C1 segment of cervical spinal cord (tissue), 14 donors: ENCODE results near the gene EIF3B.
"Not testable (repeated sequence)": the region's sequence is repeated elsewhere in the genome, so short reads cannot be mapped to it uniquely, and the experiment has no call there.

Source experiments
- DNase-seq, 14 donors: peaks; one replicate each; lab custom pipeline; 2025; lab: John Stamatoyannopoulos, UW

The EIF3B gene

GRCh38 chr7:2354186-2354938 is at the start of gene EIF3B:
Gene EIF3B, plus strand, starts transcription at chr7:2354827. Its CDS starts 95 bp downstream, at chr7:2354922.
- DNase-seq = peak; percentile 89 to 99 (median 94)

GRCh38 chr7:2305258-2305657 is 49.4 kb upstream of the EIF3B start:
- DNase-seq = not testable (repeated sequence)

GRCh38 chr7:2306688-2307087 is 47.9 kb upstream of the EIF3B start:
- no peak for DNase-seq

GRCh38 chr7:2307690-2308107 is 46.9 kb upstream of the EIF3B start:
- no peak for DNase-seq

GRCh38 chr7:2309889-2310331 is 44.7 kb upstream of the EIF3B start:
- DNase-seq = no peak

GRCh38 chr7:2312267-2312929 is 42.2 kb upstream of the EIF3B start:
- DNase-seq = no peak

GRCh38 chr7:2313450-2314208 is 41.0 kb upstream of the EIF3B start:
- peak in 2 of 14 donors; percentile 45 to 52 for DNase-seq

GRCh38 chr7:2314209-2314955 is 40.2 kb upstream of the EIF3B start, which contains the start of gene SNX8:
Gene SNX8, minus strand, starts transcription at chr7:2314441. Its CDS starts 20 bp downstream, at chr7:2314421.
- DNase-seq = peak; percentile 23 to 96 (median 87)

GRCh38 chr7:2314956-2315530 is 39.6 kb upstream of the EIF3B start:
- not testable (repeated sequence) for DNase-seq

GRCh38 chr7:2315787-2316186 is 38.8 kb upstream of the EIF3B start:
- no peak for DNase-seq

- DNase-seq = no peak
These were observed 38.0 kb upstream of the EIF3B start for GRCh38 chr7:2316578-2316977.

GRCh38 chr7:2317556-2318293 is 36.9 kb upstream of the EIF3B start:
- DNase-seq = no peak

GRCh38 chr7:2321020-2321419 is 33.6 kb upstream of the EIF3B start:
- no peak for DNase-seq

- no peak for DNase-seq
These were observed 29.5 kb upstream of the EIF3B start for GRCh38 chr7:2325162-2325561.

GRCh38 chr7:2326951-2327350 is 27.7 kb upstream of the EIF3B start:
- no peak for DNase-seq

GRCh38 chr7:2330493-2330892 is 24.1 kb upstream of the EIF3B start:
- DNase-seq = no peak

GRCh38 chr7:2331707-2332106 is 22.9 kb upstream of the EIF3B start:
- DNase-seq = no peak

- DNase-seq = not testable (repeated sequence)
These were observed 21.9 kb upstream of the EIF3B start for GRCh38 chr7:2332606-2333231.

- DNase-seq = no peak
These were observed 17.9 kb upstream of the EIF3B start for GRCh38 chr7:2336626-2337299.
